Astrocyte of the spinal cord (primary cell): ENCODE measurements around the gene PRRX2.

Experiments
- DNase-seq: peaks from one replicate; pipeline ENCODE4 v3.0.0; 2011; ENCODE audit warnings: low read depth, low spot score
- H3K4me3 ChIP-seq: 2 replicates; pipeline ENCODE4 v1.5.1; 2011; ENCODE audit warnings: low read depth, mild to moderate bottlenecking, low read length, moderate library complexity
- CTCF ChIP-seq: IDR thresholded peaks from 2 replicates; pipeline ENCODE4 v1.5.1; 2012; ENCODE audit warnings: low read depth, mild to moderate bottlenecking, low read length, inconsistent platforms
- in situ Hi-C: cut with HindIII; loops from 2 replicates; pipeline ENCODE4 v1.10.0; 2017; ENCODE audit warnings: low sequenced_read_pairs

Gene PRRX2

GRCh38 chr9:129685220-129685932, 19.9 kb downstream of the PRRX2 start:
- in situ Hi-C loops: no loop called here
- DNase-seq: no peak
- TF ChIP-seq CTCF: no peak
- no peak overlapping the region for H3K4me3 ChIP-seq

- in situ Hi-C loops: no loop called here
- no peak for DNase-seq
- no peak overlapping the region for H3K4me3 ChIP-seq
- TF ChIP-seq CTCF: no peak
These were observed 20.4 kb downstream of the PRRX2 start for GRCh38 chr9:129685933-129686259.

GRCh38 chr9:129686736-129687135, 21.3 kb downstream of the PRRX2 start:
- H3K4me3 ChIP-seq: no peak overlapping the region
- TF ChIP-seq CTCF: no peak
- no peak for DNase-seq
- in situ Hi-C loops: no loop called here

- in situ Hi-C loops: no loop called here
- no peak for TF ChIP-seq CTCF
- DNase-seq: no peak
- H3K4me3 ChIP-seq: no peak overlapping the region
These were observed 21.9 kb downstream of the PRRX2 start for GRCh38 chr9:129687391-129687790.

GRCh38 chr9:129688285-129689043, 23.0 kb downstream of the PRRX2 start:
- H3K4me3 ChIP-seq: no peak overlapping the region
- in situ Hi-C loops: no loop called here
- TF ChIP-seq CTCF: no peak
- no peak for DNase-seq

GRCh38 chr9:129692534-129692933, 27.1 kb downstream of the PRRX2 start:
- no peak for DNase-seq
- no peak for TF ChIP-seq CTCF
- in situ Hi-C loops: no loop called here
- H3K4me3 ChIP-seq: no peak overlapping the region
